Measurements from ENCODE around the gene ATRN. TPM values are rescaled to one million over a fixed set of nuclear protein-coding genes. Genes with fewer than 3 reads are reported as not detected.

ATRN gene
- 63.9 TPM for total RNA-seq

DNA sequence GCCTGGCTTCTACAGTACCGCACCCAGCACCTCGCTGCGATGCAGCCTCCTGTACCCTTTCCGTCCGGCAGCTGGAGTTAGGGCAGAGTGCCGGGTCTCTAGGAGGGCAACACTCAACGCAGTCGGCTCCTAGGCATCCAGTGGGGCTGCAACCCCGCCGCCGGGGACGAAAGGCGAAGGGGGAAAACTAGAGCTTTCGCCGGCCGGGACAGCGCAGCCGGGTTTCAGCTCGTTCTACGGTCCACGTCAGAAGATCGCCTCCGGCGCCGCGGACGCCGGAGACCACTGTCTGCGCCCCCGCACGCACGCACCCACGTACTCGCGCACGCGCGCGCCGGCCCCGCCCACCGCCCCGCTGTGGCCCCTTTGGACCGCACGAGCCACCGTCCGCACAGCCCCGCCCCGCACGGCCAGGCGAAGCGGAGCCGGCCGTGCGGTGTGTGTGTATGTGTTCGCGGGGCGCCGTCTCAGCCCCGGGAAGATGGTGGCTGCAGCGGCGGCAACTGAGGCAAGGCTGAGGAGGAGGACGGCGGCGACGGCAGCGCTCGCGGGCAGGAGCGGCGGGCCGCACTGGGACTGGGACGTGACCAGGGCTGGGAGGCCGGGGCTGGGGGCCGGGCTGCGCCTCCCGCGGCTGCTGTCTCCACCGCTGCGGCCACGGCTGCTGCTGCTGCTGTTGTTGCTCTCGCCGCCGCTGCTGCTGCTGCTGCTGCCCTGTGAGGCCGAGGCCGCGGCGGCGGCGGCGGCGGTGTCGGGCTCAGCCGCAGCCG is at the start of gene ATRN:
Gene ATRN (plus strand): TSS at position 392 of the 770 bp plus-strand sequence. CDS start 90 bp downstream, at position 482.

DNA sequence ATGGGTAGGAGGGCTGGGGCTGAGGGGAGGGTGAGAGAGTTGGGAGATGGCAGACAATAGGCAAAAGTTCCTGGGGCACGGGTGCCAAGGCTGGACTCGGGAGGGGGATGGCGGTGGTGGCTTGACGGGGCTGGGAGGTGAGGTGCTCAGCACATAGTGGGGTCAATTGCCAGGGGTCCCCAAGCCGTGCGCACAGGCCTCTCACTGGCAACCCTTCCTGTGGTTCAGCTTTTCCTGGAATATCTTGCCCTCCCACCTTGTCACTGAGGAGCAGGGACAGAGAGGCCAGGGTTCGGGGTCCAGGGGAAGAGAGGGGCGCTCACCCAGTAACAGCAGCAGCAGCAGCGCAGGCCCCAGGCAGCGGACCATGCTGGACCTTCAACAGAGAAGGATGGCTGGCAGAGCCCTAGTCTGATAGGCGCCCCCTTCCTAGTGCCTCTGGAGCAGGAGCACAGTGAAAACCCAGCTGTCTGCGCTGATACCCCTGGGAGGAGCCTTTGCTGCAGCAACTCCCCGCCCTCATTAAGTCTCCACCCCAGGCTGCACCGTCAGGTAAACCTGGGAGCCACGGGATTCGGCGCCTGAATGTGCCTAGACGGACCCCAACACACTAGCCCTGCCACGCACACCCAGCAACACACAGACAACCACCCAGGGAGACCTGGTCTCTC is 192.3 kb downstream of the ATRN start, which contains the start of gene GFRA4:
Gene GFRA4 (minus strand): TSS at position 369 of the 671 bp plus-strand sequence. CDS start 0 bp downstream, at position 369.

DNA sequence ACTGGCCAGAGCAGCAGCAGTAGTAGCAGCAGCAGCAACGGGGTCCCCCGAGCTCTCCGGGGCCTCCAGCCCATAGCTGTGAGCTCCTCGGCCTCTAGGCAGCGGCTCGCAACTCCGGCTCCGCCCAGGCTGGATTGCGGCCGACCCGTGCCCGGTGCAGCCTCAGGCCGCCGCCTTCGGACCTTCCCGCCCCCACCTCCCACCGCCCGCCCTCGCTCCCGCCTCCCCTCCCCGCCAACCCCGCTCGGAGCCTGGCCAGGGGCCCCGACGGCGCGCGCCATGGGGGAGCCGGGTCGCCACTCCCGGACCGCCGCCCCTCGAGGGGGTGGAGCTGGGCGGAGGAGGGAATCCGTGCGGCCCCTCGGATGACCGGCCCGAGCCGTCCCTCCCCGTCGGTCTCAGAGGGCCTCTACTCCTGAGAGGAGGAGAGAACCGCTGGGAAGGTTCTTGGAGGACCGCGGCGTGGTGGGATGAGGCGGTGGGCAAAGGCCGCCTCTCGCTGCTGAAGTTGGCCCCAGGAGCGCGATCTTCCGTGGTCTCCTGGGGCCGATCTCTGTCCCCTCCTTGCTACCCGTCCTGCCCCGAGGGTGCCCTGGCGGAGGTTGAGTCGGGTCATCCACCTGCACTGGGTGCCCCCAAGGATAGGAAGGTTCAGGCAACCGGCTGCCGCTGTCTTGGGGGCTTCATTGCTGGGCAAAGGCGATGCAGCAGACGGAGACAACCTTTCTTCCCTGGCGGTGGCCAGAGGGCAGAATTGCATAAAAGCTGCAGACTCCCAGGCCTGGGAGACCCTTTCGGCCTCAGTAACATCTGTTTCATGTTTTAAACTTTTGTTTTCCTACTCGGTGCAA is 211.3 kb downstream of the ATRN start, which contains the start of gene ADAM33:
Gene ADAM33 (minus strand): TSS at position 80 of the 851 bp plus-strand sequence. CDS start 6 bp downstream, at position 74.

Other genes starting within 250 kb of the ATRN start
- gene SLC4A11, start 231.8 kb upstream of the ATRN start, total RNA-seq: 1.8 TPM
- 38.2 TPM for gene DNAAF9, start 63.3 kb upstream of the ATRN start, total RNA-seq
- not detected for gene GFRA4, start 192.4 kb downstream of the ATRN start, total RNA-seq
- gene ADAM33, start 211.0 kb downstream of the ATRN start, total RNA-seq: 42.6 TPM
- 3.1 TPM for gene SIGLEC1, start 241.6 kb downstream of the ATRN start, total RNA-seq